Central memory CD8-positive, alpha-beta T cell (primary cell): ENCODE data around the gene ESR2.

Experiments
- ATAC-seq: fragments of 150-1000 bp; cut with Tn5 transposase; replicated peaks from 2 replicates; pipeline ENCODE4 v1.10.0; 2022; ENCODE audit warnings: mild to moderate bottlenecking, moderate FRiP score, moderate number of reproducible peaks; ENCODE audit not compliant: poor library complexity, severe bottlenecking; ENCODE audit errors: extremely low read depth
- DNase-seq, 2 donors: peaks; one replicate each; pipeline ENCODE4 v3.0.0; 2021; ENCODE audit warnings: low spot score in 2 of 2
- H3K27ac Mint-ChIP-seq: one replicate; pipeline ENCODE4 v1.8.0; 2022; ENCODE audit warnings: low read depth, mild to moderate bottlenecking, moderate library complexity, mixed read lengths
- H3K27me3 Mint-ChIP-seq: one replicate; pipeline ENCODE4 v1.8.0; 2022; ENCODE audit warnings: mixed read lengths
- H3K36me3 Mint-ChIP-seq: one replicate; pipeline ENCODE4 v1.8.0; 2022; ENCODE audit warnings: mild to moderate bottlenecking, moderate library complexity, mixed read lengths; ENCODE audit not compliant: insufficient read depth
- H3K4me1 Mint-ChIP-seq: one replicate; pipeline ENCODE4 v1.8.0; 2022; ENCODE audit warnings: mixed read lengths
- H3K4me3 Mint-ChIP-seq: one replicate; pipeline ENCODE4 v1.8.0; 2022; ENCODE audit warnings: mild to moderate bottlenecking, moderate library complexity, mixed read lengths
- H3K9me3 Mint-ChIP-seq: one replicate; pipeline ENCODE4 v1.8.0; 2022; ENCODE audit warnings: mixed read lengths

The ESR2 gene

DNA sequence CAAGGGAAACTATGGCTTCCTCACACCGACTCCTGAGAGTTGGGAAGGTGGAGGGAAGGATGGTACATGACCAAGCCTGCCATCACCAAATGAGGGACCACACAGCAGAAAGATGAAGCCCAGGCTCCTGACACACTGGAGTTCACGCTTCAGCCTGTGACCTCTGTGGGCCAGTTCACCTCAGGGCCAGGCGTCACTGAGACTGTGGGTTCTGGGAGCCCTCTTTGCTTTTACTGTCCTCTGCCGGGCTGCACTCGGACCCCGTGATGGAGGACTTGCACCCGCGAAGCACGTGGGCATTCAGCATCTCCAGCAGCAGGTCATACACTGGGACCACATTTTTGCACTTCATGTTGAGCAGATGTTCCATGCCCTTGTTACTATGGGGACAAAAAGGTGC lies 61.2 kb downstream of the ESR2 start:
- H3K27ac Mint-ChIP-seq: no peak overlapping the region
- no peak for ATAC-seq
- H3K4me3 Mint-ChIP-seq: no peak overlapping the region
- DNase-seq: no peak
- H3K9me3 Mint-ChIP-seq: no peaks in the 10 kb centered on the region
- peaks cover 40% of the 10 kb centered on the region for H3K36me3 Mint-ChIP-seq
- peaks cover 18% of the 10 kb centered on the region for H3K4me1 Mint-ChIP-seq
- H3K27me3 Mint-ChIP-seq: no peaks in the 10 kb centered on the region

DNA sequence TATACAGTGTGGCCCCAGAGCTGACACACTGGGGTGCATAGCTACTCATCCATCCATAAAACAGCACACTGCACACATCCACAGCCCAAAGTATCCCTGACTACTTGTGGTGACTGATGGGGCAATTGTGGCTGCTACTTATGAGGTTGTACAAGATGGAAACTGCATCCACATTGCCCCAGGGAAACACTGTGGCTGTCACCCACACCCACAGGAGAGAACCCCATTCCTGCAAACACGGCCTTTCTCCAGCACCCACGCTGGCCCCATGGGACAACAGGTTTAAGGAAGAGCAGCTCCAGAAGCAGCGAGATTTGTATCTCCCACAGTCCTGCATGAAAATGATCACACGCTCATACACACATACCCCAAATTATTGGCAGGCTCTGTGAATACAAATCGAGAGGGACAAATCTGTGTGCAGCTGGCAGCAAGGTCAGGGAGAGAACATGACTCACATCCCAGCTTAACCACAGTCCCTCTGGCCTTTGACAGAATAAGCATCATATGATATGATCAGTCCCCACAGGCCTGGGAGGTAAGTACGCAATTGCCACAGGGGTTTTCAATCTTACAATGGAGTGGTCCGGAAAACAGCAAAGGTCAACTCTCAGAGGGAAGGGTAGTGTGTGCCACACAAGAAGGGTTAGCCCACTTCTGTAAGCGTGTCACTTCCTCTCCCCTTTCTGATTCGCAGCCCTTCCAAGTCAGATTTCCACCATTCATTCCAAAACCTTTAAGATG lies 61.9 kb downstream of the ESR2 start:
- DNase-seq (no peak), ATAC-seq (no peak)
- Mint-ChIP-seq H3K4me1 (peaks cover 18% of the 10 kb centered on the region), H3K4me3 (no peak overlapping the region), H3K27me3 (no peaks in the 10 kb centered on the region), H3K9me3 (no peaks in the 10 kb centered on the region), H3K36me3 (peaks cover 45% of the 10 kb centered on the region), H3K27ac (no peak overlapping the region)

DNA sequence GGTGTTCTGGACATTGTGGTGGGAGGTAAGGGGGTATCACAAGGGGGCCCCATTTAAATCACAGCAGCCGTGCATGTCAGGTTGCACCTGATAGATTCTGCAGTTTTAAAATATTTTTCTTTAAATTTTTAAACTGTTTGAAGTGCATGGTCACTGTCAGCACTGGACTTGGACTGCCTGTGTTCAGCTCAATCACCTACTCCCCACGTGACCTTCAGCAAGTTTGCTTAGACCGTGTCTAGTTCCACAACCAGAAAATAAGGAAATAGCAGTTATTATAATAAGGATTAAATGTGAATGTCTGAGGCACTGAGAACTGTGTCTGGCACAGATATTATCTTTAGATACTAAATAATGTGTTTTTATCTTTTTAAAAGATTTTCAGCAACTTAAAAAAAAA lies 64.7 kb downstream of the ESR2 start:
- Mint-ChIP-seq H3K36me3 (peaks cover 50% of the 10 kb centered on the region), H3K4me1 (peaks cover 8% of the 10 kb centered on the region), H3K27ac (no peak overlapping the region), H3K4me3 (no peak overlapping the region), H3K9me3 (no peaks in the 10 kb centered on the region), H3K27me3 (no peaks in the 10 kb centered on the region)
- no peak for DNase-seq
- no peak for ATAC-seq

DNA sequence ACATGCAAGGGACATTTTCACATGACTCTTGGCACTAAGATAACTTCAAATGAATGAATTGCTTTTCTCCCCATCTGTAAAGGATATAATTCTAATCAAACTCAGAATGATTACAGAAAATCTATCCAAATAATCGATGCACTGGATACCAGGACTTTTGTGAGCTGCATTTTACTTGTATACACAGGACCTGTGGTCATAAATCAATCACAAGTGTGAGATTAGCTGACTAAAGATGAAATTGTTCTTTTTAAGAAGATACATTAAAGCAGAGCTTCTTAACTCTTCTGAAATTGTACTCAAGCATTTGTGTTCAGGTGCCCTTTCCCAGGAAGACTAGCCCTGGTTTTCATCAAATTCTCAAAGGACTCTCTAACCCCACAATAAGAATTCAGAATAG lies 66.3 kb downstream of the ESR2 start:
- DNase-seq (no peak), ATAC-seq (no peak)
- Mint-ChIP-seq H3K36me3 (peaks cover 66% of the 10 kb centered on the region), H3K27me3 (no peaks in the 10 kb centered on the region), H3K4me1 (peaks cover 8% of the 10 kb centered on the region), H3K27ac (no peak overlapping the region), H3K4me3 (no peak overlapping the region), H3K9me3 (no peaks in the 10 kb centered on the region)

DNA sequence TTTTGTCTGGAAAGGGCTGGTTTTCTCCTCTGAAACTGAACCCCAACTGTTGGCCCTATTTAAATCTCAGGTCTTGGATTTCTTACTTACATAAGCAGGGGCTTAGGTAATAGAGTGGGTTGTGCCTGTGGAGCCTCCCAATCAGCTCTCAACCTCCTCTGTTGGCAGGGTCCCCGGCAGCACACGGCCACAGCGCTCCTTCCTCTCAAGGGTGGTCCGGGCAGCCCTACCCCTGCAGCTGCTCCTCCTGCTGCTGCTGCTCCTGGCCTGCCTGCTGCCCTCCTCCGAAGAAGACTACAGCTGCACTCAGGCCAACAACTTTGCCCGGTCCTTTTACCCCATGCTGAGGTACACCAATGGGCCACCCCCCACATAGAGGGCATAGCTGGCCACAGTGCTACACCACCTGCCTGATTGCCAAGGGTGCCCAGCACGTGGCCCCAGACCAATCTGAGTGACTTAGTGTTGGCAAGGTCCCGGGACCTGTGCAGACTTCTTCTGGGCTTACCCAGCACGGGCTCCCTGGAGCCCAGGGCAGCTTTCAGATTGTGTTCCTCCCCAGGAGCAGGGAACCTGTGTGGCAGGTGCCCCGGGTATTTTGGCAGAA lies 68.9 kb downstream of the ESR2 start:
- Mint-ChIP-seq H3K9me3 (no peaks in the 10 kb centered on the region), H3K4me1 (no peaks in the 10 kb centered on the region), H3K27me3 (no peaks in the 10 kb centered on the region), H3K36me3 (peaks cover 66% of the 10 kb centered on the region), H3K27ac (no peak overlapping the region), H3K4me3 (no peak overlapping the region)
- ATAC-seq: no peak
- DNase-seq: no peak

GRCh38 chr14:64221391-64222003 lies 72.7 kb downstream of the ESR2 start:
- H3K4me3 Mint-ChIP-seq: no peak overlapping the region
- no peaks in the 10 kb centered on the region for H3K27me3 Mint-ChIP-seq
- no peak for ATAC-seq
- no peaks in the 10 kb centered on the region for H3K9me3 Mint-ChIP-seq
- H3K36me3 Mint-ChIP-seq: peaks cover 73% of the 10 kb centered on the region
- no peaks in the 10 kb centered on the region for H3K4me1 Mint-ChIP-seq
- no peak overlapping the region for H3K27ac Mint-ChIP-seq
- DNase-seq: no peak

DNA sequence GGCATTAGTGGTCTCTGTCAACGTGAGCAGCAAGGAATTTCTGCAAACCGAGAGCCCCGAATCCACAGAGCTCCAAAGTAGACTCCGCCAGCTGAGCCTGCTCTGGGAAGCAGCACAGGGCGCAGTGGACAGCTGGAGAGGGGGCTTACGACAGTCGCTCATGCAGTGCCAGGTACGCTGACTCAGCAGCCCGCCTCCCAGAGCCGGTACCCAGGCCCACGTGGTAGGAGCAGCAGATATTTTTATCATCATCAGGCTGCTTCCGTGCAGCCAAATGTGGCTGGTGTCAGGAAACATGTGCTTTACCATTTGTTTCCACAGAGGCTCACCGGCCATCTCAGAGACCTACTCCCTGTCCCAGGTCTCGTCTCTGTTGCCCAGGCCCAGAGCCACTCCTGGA lies 73.7 kb downstream of the ESR2 start:
- peaks cover 75% of the 10 kb centered on the region for H3K36me3 Mint-ChIP-seq
- DNase-seq (no peak), ATAC-seq (no peak)
- no peaks in the 10 kb centered on the region for H3K9me3 Mint-ChIP-seq
- H3K4me3 Mint-ChIP-seq: no peak overlapping the region
- H3K27me3 Mint-ChIP-seq: no peaks in the 10 kb centered on the region
- H3K27ac Mint-ChIP-seq: peak overlapping the region; percentile 49
- H3K4me1 Mint-ChIP-seq: no peaks in the 10 kb centered on the region

DNA sequence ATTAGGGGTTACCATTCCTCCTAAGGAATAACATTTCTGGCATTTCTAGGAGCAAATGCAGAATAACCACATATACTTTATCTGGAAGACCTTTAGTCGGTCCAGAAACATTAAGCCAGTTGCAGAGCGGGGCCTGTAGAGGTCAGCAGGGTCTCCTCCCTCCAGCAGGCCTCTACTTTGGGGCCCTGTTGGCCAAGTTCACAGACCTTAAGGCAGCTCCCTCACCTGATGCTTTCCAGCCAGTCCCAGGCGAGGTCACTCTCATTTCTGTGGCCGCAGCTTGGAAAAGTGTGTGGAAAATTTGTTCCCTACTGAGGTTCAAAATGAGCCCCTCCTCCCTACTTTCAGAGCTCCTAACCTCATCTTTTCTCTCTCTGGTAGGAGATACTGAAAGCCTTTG lies 74.1 kb downstream of the ESR2 start:
- ATAC-seq: no peak
- no peaks in the 10 kb centered on the region for H3K4me1 Mint-ChIP-seq

GRCh38 chr14:64218344-64219240 lies 75.6 kb downstream of the ESR2 start:
- no peaks in the 10 kb centered on the region for H3K9me3 Mint-ChIP-seq
- H3K36me3 Mint-ChIP-seq: peaks cover 74% of the 10 kb centered on the region
- H3K27me3 Mint-ChIP-seq: no peaks in the 10 kb centered on the region
- no peak for ATAC-seq
- no peak for DNase-seq
- H3K27ac Mint-ChIP-seq: no peak overlapping the region
- H3K4me3 Mint-ChIP-seq: no peak overlapping the region
- no peaks in the 10 kb centered on the region for H3K4me1 Mint-ChIP-seq

More for the DNA sequence above, 74.1 kb downstream of the ESR2 start:
- peak overlapping the region; percentile 49 for H3K27ac Mint-ChIP-seq
- H3K9me3 Mint-ChIP-seq: no peaks in the 10 kb centered on the region
- H3K4me3 Mint-ChIP-seq: no peak overlapping the region
- no peaks in the 10 kb centered on the region for H3K27me3 Mint-ChIP-seq
- DNase-seq: no peak
- peaks cover 75% of the 10 kb centered on the region for H3K36me3 Mint-ChIP-seq

DNA sequence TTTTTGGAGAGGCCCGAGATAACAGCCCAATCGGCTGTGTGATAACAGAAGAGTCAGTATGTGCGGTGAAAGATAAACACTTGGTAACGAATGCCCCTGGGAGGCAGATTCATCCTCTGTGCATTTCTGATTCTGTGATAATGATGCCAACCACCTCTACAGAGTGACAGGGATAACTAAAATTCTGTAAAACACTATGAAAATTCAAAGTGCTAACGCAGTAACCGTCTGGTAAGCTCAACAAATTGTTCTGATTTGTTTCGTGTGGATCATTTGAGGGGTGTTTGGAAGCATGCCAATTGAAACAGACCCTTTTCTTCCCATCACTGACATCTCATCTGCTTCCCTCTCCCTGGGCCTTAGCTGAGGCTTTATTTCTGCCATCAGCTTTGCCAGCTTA lies 76.3 kb downstream of the ESR2 start:
- DNase-seq (no peak), ATAC-seq (no peak)
- Mint-ChIP-seq H3K27ac (no peak overlapping the region), H3K4me1 (no peaks in the 10 kb centered on the region), H3K4me3 (no peak overlapping the region), H3K9me3 (no peaks in the 10 kb centered on the region), H3K36me3 (peaks cover 73% of the 10 kb centered on the region), H3K27me3 (no peaks in the 10 kb centered on the region)

GRCh38 chr14:64217308-64217707 lies 76.9 kb downstream of the ESR2 start:
- peaks cover 76% of the 10 kb centered on the region for H3K36me3 Mint-ChIP-seq
- no peak for DNase-seq
- no peak overlapping the region for H3K27ac Mint-ChIP-seq
- H3K27me3 Mint-ChIP-seq: no peaks in the 10 kb centered on the region
- H3K9me3 Mint-ChIP-seq: no peaks in the 10 kb centered on the region
- no peak for ATAC-seq
- no peaks in the 10 kb centered on the region for H3K4me1 Mint-ChIP-seq
- H3K4me3 Mint-ChIP-seq: no peak overlapping the region

- ATAC-seq (no peak), DNase-seq (no peak)
- H3K4me3 Mint-ChIP-seq: no peak overlapping the region
- no peak overlapping the region for H3K27ac Mint-ChIP-seq
- H3K4me1 Mint-ChIP-seq: no peaks in the 10 kb centered on the region
- no peaks in the 10 kb centered on the region for H3K27me3 Mint-ChIP-seq
- peaks cover 78% of the 10 kb centered on the region for H3K36me3 Mint-ChIP-seq
- H3K9me3 Mint-ChIP-seq: no peaks in the 10 kb centered on the region
Observed at GRCh38 chr14:64215978-64216377, 78.2 kb downstream of the ESR2 start.
